Astrocyte of the spinal cord (primary cell): Measurements from ENCODE around the gene STEAP1B.
"Not testable (repeated sequence)": the region's sequence is repeated elsewhere in the genome, so short reads cannot be mapped to it uniquely, and the experiment has no call there.

Source experiments
- DNase-seq: peaks from one replicate; pipeline ENCODE4 v3.0.0; 2011; ENCODE audit warnings: low read depth, low spot score
- H3K4me3 ChIP-seq: 2 replicates; pipeline ENCODE4 v1.5.1; 2011; ENCODE audit warnings: low read depth, mild to moderate bottlenecking, low read length, moderate library complexity
- in situ Hi-C: cut with HindIII; loops from 2 replicates; pipeline ENCODE4 v1.10.0; 2017; ENCODE audit warnings: low sequenced_read_pairs
- TF ChIP-seq, protein P1 (sequence below): IDR thresholded peaks from 2 replicates; pipeline ENCODE4 v1.5.1; 2012; ENCODE audit warnings: low read depth, mild to moderate bottlenecking, low read length, inconsistent platforms

STEAP1B gene

DNA sequence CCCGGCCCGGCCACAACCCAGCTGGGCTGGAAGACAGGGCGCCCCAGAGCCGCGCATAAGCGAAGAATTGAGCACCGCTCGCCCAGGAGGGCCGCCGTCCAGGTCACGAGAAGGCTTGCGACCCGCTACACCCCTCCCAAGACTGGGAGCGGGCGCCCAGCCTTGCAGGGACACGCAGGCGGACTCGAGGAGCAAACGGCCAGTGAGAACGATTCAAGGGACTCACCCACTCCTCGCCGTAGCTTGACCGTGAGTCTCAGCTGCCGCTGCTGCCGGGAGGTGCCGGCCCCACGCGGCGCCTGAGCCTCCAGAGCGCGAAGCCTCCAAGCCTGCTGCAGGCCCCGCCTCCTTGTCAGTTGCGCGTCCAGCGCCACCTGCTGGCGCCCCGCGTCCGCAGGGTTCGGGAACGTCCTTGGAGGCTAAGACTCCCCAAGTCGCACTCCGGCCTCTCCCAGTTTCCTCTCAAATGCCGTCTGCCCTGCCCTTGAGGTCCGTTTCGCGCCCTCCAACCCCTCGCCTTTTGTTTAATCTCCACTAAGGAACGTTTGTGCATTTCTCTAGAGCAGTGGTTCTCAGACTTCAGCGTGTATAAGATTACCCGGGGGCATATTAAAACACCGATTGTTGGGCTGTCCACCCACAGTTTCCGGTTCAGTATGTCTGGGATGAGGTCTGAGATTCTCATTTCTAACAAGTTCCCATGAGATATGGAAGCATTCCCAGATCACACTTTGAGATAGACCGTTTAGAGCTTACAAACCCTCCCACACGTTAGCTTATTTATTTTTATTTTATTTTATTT lies at the start of gene STEAP1B:
STEAP1B (minus strand) TSS at position 301 of the 802 bp plus-strand sequence. CDS start 5,333 bp downstream, outside the sequence.
- TF ChIP-seq, protein P1, sequence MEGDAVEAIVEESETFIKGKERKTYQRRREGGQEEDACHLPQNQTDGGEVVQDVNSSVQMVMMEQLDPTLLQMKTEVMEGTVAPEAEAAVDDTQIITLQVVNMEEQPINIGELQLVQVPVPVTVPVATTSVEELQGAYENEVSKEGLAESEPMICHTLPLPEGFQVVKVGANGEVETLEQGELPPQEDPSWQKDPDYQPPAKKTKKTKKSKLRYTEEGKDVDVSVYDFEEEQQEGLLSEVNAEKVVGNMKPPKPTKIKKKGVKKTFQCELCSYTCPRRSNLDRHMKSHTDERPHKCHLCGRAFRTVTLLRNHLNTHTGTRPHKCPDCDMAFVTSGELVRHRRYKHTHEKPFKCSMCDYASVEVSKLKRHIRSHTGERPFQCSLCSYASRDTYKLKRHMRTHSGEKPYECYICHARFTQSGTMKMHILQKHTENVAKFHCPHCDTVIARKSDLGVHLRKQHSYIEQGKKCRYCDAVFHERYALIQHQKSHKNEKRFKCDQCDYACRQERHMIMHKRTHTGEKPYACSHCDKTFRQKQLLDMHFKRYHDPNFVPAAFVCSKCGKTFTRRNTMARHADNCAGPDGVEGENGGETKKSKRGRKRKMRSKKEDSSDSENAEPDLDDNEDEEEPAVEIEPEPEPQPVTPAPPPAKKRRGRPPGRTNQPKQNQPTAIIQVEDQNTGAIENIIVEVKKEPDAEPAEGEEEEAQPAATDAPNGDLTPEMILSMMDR, result peak; percentile 87
- in situ Hi-C loops, result not testable (repeated sequence)
- peak within 1 kb of the TSS; percentile 46 for H3K4me3 ChIP-seq
- DNase-seq, result peak; percentile 93

DNA sequence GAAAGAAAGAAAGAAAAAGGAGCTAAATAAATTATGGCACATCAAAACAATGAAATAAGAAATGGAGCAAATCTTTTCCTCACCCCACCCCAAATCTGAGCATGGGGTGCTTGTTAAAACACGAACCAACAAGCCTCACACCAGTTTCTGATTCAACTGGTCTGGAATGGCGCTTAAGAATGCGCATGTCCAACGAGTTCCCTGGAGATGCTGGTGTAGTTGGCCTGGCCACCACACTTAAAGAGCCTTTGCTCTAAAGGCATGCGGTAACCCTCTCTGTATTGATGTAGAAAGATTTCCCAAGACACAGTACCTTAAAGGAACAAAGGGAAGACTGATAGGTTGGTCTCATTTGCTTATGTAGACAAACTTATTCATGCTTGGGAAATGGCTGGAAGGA lies 49.1 kb upstream of the STEAP1B start:
- in situ Hi-C loops, result no loop called here
- no peak for DNase-seq
- TF ChIP-seq, protein P1, result no peak
- H3K4me3 ChIP-seq, result no peak overlapping the region

DNA sequence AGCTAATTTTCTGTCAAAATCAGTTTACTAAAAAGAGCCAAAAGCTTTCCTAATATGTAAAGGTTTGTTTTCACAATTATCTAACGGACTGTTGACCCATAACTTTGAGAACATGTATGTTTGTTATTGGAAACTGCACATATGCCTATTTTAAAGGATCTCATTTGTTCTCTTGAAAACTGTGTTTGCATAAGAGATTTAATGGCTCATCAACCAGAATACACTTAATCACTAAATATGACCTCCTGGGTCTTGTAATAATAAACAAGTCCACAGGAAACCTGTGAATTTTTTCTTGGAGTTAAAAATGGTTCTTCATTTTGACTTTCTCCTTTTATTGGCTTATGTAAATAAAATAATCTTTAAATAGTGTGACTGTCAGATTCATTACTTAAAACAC lies 48.3 kb upstream of the STEAP1B start:
- TF ChIP-seq, protein P1, result no peak
- DNase-seq, result no peak
- in situ Hi-C loops, result no loop called here
- no peak overlapping the region for H3K4me3 ChIP-seq

DNA sequence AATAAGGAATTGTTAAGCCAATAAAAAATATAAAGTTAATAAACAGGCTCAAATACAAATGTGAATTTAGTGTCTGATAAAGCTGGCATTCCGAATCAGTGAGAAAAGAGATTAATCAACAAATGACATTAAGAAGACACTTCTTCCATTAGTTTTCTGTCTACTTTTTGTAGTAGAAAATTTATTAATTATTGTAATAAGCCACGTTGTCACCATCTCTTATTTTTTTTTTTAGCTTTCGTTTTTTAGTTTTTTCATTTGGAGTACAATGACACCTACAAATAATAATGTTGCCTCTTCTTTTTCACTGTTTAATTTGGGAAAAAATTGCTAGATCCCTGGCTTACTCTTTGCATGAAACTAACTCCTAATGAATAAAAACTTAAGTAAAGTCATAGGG lies 46.8 kb upstream of the STEAP1B start:
- TF ChIP-seq, protein P1, result no peak
- no peak for DNase-seq
- in situ Hi-C loops, result no loop called here
- no peak overlapping the region for H3K4me3 ChIP-seq

- in situ Hi-C loops, result no loop called here
- H3K4me3 ChIP-seq, result no peak overlapping the region
- DNase-seq, result no peak
- TF ChIP-seq, protein P1, result no peak
Measured at GRCh38 chr7:22545529-22545928, 45.5 kb upstream of the STEAP1B start.

GRCh38 chr7:22544245-22544644 lies 44.3 kb upstream of the STEAP1B start:
- TF ChIP-seq, protein P1, result no peak
- H3K4me3 ChIP-seq, result no peak overlapping the region
- in situ Hi-C loops, result no loop called here
- DNase-seq, result no peak
